Caco-2 (cell line): ENCODE data around the gene LRRK1. TPM values are rescaled to one million over a fixed set of nuclear protein-coding genes. Genes with fewer than 3 reads are reported as not detected.

ENCODE experiments used
- BruUV-seq: library from RNA; stranded (reverse); fragments of 400-500 nt; replicated peaks from 2 replicates; lab custom pipeline; 2021; lab: Mats Ljungman, UMichigan
- CTCF ChIA-PET: fragments of 300-600 bp; sonication (Branson Sonifier 250); formaldehyde crosslinking; loops from one replicate; lab custom pipeline; 2022; ENCODE audit warnings: antibody characterized with exemption; lab: Charles Lee
- POLR2A ChIA-PET: fragments of 300-600 bp; sonication (Branson Sonifier 250); formaldehyde crosslinking; loops from one replicate; lab custom pipeline; 2022; ENCODE audit warnings: antibody characterized with exemption; lab: Charles Lee
- DNase-seq, 2 experiments: peaks; one replicate each; pipeline versions ENCODE4 v3.0.0 to v3.0.0-alpha.2; 2020 to 2022
- H3K27me3 ChIP-seq: replicated peaks from 2 replicates; pipeline ENCODE4 v1.6.0; 2011; ENCODE audit warnings: low read length; ENCODE audit not compliant: control insufficient read depth, insufficient read depth
- H3K36me3 ChIP-seq: 2 replicates; pipeline ENCODE4 v1.5.1; 2011; ENCODE audit warnings: low read length; ENCODE audit not compliant: control insufficient read depth, insufficient read depth
- H3K4me1 ChIP-seq: fragments of 250-450 bp; sonication (Bioruptor Pico); 2 replicates; pipeline ENCODE4 v1.5.1; 2020; ENCODE audit warnings: mild to moderate bottlenecking
- H3K4me3 ChIP-seq: 2 replicates; pipeline ENCODE4 v1.5.1; 2011; ENCODE audit warnings: low read depth, mild to moderate bottlenecking, control low read depth, low read length
- H3K9me3 ChIP-seq: fragments of 250-450 bp; sonication (Bioruptor Pico); 2 replicates; pipeline ENCODE4 v1.5.1; 2020; ENCODE audit warnings: mild to moderate bottlenecking, moderate library complexity
- H3K27ac Mint-ChIP-seq: one replicate; pipeline ENCODE4 v1.8.0; 2022; ENCODE audit warnings: mixed read lengths; ENCODE audit not compliant: unreplicated experiment
- H3K27me3 Mint-ChIP-seq: one replicate; pipeline ENCODE4 v1.8.0; 2022; ENCODE audit warnings: mixed read lengths; ENCODE audit not compliant: insufficient read depth, unreplicated experiment
- H3K36me3 Mint-ChIP-seq: one replicate; pipeline ENCODE4 v1.8.0; 2022; ENCODE audit warnings: mild to moderate bottlenecking, mixed read lengths; ENCODE audit not compliant: insufficient read depth, unreplicated experiment
- H3K4me1 Mint-ChIP-seq: one replicate; pipeline ENCODE4 v1.8.0; 2022; ENCODE audit warnings: low read depth, mixed read lengths; ENCODE audit not compliant: unreplicated experiment
- H3K4me3 Mint-ChIP-seq: one replicate; pipeline ENCODE4 v1.8.0; 2022; ENCODE audit warnings: mild to moderate bottlenecking, moderate library complexity, mixed read lengths; ENCODE audit not compliant: unreplicated experiment
- H3K9me3 Mint-ChIP-seq: one replicate; pipeline ENCODE4 v1.8.0; 2022; ENCODE audit warnings: mixed read lengths; ENCODE audit not compliant: unreplicated experiment
- CTCF ChIP-seq, 2 experiments: fragments of 200-600 bp in 1 of 2; IDR thresholded peaks; 1 replicate in 1 of 2; 2 replicates in 1 of 2; pipeline versions ENCODE4 v1.5.1 to v1.8.0; 2011 to 2022; ENCODE audit warnings: antibody characterized with exemption in 1 of 2, control low read depth in 1 of 2, inconsistent platforms in 1 of 2, low read depth in 1 of 2, low read length in 1 of 2, mild to moderate bottlenecking in 1 of 2, moderate library complexity in 1 of 2; ENCODE audit not compliant: insufficient read depth in 1 of 2, severe bottlenecking in 1 of 2, unreplicated experiment in 1 of 2
- intact Hi-C: fragments of 100-400 bp; cut with micrococcal nuclease; formaldehyde crosslinking; loops from one replicate; pipeline ENCODE4 v1.10.0; 2022; ENCODE audit not compliant: unreplicated experiment
- total RNA-seq: library from RNA; stranded (reverse); gene quantifications from 2 replicates; pipeline ENCODE4 v1.2.3, GENCODE V29; 2022

Gene LRRK1
- total RNA-seq, 1 experiment from 2014 or later, result 12.0 TPM

GRCh38 chr15:100924436-100924835 lies 5.3 kb downstream of the LRRK1 start:
- no peak for DNase-seq
- no peak for TF ChIP-seq CTCF (IDR thresholded peaks at IDR 0.05; ENCODE audit: insufficient read depth in 1 of 2, low read depth in 1 of 2, low read length in 1 of 2, severe bottlenecking in 1 of 2, unreplicated experiment in 1 of 2)
- no peaks in the 10 kb centered on the region for H3K27me3 Mint-ChIP-seq

GRCh38 chr15:100925480-100925879 lies 6.3 kb downstream of the LRRK1 start:
- H3K4me1 Mint-ChIP-seq, result peaks cover 21% of the 10 kb centered on the region
- Histone ChIP-seq H3K27me3 (no peaks in the 10 kb centered on the region), H3K4me3 (no peak overlapping the region), H3K36me3 (no peaks in the 10 kb centered on the region; the same call in 1 of the 2 replicates), H3K4me1 (peaks cover 14% of the 10 kb centered on the region), H3K9me3 (no peaks in the 10 kb centered on the region)
- no peak overlapping the region for H3K27ac Mint-ChIP-seq
- no peak overlapping the region for H3K4me3 Mint-ChIP-seq
- intact Hi-C loops, result no loop called here
- ChIA-PET POLR2A (no interaction called here), CTCF (no interaction called here)
- DNase-seq, result no peak
- TF ChIP-seq CTCF (IDR thresholded peaks at IDR 0.05; ENCODE audit: insufficient read depth in 1 of 2, low read depth in 1 of 2, low read length in 1 of 2, severe bottlenecking in 1 of 2, unreplicated experiment in 1 of 2), result no peak
- H3K36me3 Mint-ChIP-seq, result peaks cover 12% of the 10 kb centered on the region
- no peaks in the 10 kb centered on the region for H3K27me3 Mint-ChIP-seq
- no peaks in the 10 kb centered on the region for H3K9me3 Mint-ChIP-seq
- no TSS peak for BruUV-seq

More at GRCh38 chr15:100924436-100924835, 5.3 kb downstream of the LRRK1 start:
- peaks cover 10% of the 10 kb centered on the region for H3K4me1 ChIP-seq
- no TSS peak for BruUV-seq
- ChIA-PET CTCF (no interaction called here), POLR2A (no interaction called here)
- Mint-ChIP-seq H3K9me3 (no peaks in the 10 kb centered on the region), H3K27ac (no peak overlapping the region), H3K4me1 (peaks cover 14% of the 10 kb centered on the region), H3K36me3 (peaks cover 12% of the 10 kb centered on the region), H3K4me3 (no peak overlapping the region)
- intact Hi-C loops, result no loop called here
- no peak overlapping the region for H3K4me3 ChIP-seq
- no peaks in the 10 kb centered on the region; the same call in 1 of the 2 replicates for H3K36me3 ChIP-seq
- no peaks in the 10 kb centered on the region for H3K9me3 ChIP-seq
- H3K27me3 ChIP-seq, result no peaks in the 10 kb centered on the region

GRCh38 chr15:100926258-100926657 lies 7.1 kb downstream of the LRRK1 start:
- Mint-ChIP-seq H3K9me3 (no peaks in the 10 kb centered on the region), H3K4me1 (peaks cover 21% of the 10 kb centered on the region), H3K36me3 (peaks cover 12% of the 10 kb centered on the region), H3K27ac (no peak overlapping the region), H3K4me3 (no peak overlapping the region), H3K27me3 (no peaks in the 10 kb centered on the region)
- no peaks in the 10 kb centered on the region; the same call in none of the 2 replicates for H3K36me3 ChIP-seq
- no peak for TF ChIP-seq CTCF (IDR thresholded peaks at IDR 0.05; ENCODE audit: insufficient read depth in 1 of 2, low read depth in 1 of 2, low read length in 1 of 2, severe bottlenecking in 1 of 2, unreplicated experiment in 1 of 2)
- POLR2A ChIA-PET, result no interaction called here
- peaks cover 14% of the 10 kb centered on the region for H3K4me1 ChIP-seq
- BruUV-seq, result no TSS peak
- intact Hi-C loops, result no loop called here
- no peak overlapping the region for H3K4me3 ChIP-seq
- no peak for DNase-seq
- H3K27me3 ChIP-seq, result no peaks in the 10 kb centered on the region
- CTCF ChIA-PET, result no interaction called here
- no peaks in the 10 kb centered on the region for H3K9me3 ChIP-seq
